Testis (tissue), 2 donors: ENCODE results near the gene MAMLD1.

Source experiments
- POLR2A ChIP-seq: fragments of 450-650 bp; IDR thresholded peaks from one replicate; pipeline ENCODE4 v1.6.1; 2017; ENCODE audit warnings: antibody characterized with exemption, mild to moderate bottlenecking, moderate library complexity
- TF ChIP-seq, protein P1 (sequence below), 3 experiments: fragments of 450-650 bp in 2 of 3; fragments of 200-600 bp in 1 of 3; sonication (generic) in 1 of 3; IDR thresholded peaks; one replicate each; pipeline ENCODE4 v1.5.1; 2016 to 2019; ENCODE audit warnings: antibody characterized with exemption in 3 of 3, mild to moderate bottlenecking in 2 of 3, moderate library complexity in 1 of 3

DNA sequence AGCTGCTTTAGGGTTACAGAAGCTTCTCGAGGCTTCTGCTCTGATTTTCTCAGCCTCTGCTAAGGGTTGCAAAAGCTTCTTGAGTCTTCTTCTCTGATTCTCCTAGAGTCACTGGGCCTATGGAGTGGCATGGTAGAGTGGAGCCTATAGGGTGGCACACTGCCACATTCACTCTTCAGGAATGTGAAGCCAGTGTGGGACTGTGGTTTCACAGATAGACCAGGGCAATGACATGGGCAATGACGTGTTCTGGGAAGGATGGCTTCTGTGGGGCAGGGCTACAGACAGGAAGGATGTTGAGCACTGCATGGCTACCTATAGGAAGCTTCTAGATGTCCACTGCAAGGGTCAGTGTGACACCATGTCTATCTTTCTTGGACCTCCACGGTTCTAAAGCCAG, 11.0 kb upstream of the MAMLD1 start:
- TF ChIP-seq, protein P1, sequence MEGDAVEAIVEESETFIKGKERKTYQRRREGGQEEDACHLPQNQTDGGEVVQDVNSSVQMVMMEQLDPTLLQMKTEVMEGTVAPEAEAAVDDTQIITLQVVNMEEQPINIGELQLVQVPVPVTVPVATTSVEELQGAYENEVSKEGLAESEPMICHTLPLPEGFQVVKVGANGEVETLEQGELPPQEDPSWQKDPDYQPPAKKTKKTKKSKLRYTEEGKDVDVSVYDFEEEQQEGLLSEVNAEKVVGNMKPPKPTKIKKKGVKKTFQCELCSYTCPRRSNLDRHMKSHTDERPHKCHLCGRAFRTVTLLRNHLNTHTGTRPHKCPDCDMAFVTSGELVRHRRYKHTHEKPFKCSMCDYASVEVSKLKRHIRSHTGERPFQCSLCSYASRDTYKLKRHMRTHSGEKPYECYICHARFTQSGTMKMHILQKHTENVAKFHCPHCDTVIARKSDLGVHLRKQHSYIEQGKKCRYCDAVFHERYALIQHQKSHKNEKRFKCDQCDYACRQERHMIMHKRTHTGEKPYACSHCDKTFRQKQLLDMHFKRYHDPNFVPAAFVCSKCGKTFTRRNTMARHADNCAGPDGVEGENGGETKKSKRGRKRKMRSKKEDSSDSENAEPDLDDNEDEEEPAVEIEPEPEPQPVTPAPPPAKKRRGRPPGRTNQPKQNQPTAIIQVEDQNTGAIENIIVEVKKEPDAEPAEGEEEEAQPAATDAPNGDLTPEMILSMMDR (IDR thresholded peaks at IDR 0.05) = no peak
- TF ChIP-seq POLR2A = no peak
